ENCODE results near the gene KPTN. TPM values are rescaled to one million over a fixed set of nuclear protein-coding genes. Genes with fewer than 3 reads are reported as not detected.
A peak's percentile ranks its signal among the peaks of the same experiment; 100 is the strongest.

Gene KPTN
- total and polyA plus RNA-seq, 2 of the 8 experiments (the other 6 are each of a cell fraction or from before 2014, with no cell fraction given), result 23.6 to 31.3 TPM

- TF ChIP-seq NANOG (IDR thresholded peaks at IDR 0.05; ENCODE audit: insufficient read depth, low read depth, low read length, poor library complexity, severe bottlenecking) (no peak), BRCA1 (IDR thresholded peaks at IDR 0.05; ENCODE audit: low read depth, low read length) (no peak), GABPA (IDR thresholded peaks at IDR 0.05; ENCODE audit: borderline replicate concordance, insufficient read depth, low read length) (no peak), TBP (IDR thresholded peaks at IDR 0.05; ENCODE audit: low read depth, low read length) (no peak), RAD21 (IDR thresholded peaks at IDR 0.05 in 1 of 2, conservative IDR thresholded peaks at IDR 0.05 in 1 of 2; ENCODE audit: low read depth in 2 of 2, low read length in 2 of 2) (peak; percentile 96 to 98), CTCF (IDR thresholded peaks at IDR 0.05; ENCODE audit: control extremely low read depth in 1 of 3, insufficient read depth in 1 of 3, low read depth in 1 of 3, low read length in 3 of 3) (peak; percentile 93 to 95 (median 94)), KDM4A (IDR thresholded peaks at IDR 0.05; ENCODE audit: low read depth, low read length, severe bottlenecking) (no peak), RNF2 (IDR thresholded peaks at IDR 0.05; ENCODE audit: borderline replicate concordance, low read depth, low read length, missing control alignments, poor library complexity, severe bottlenecking) (no peak)
Observed at GRCh38 chr19:47436712-47437401, 47.2 kb downstream of the KPTN start (continued).

Measured in H1 (cell line).